H1 (cell line): Measurements from ENCODE around the gene MTX3. TPM values are rescaled to one million over a fixed set of nuclear protein-coding genes. Genes with fewer than 3 reads are reported as not detected.

Experiments
- PHF8 ChIP-seq: fragments of 200-600 bp; sonication (generic); conservative IDR thresholded peaks from 2 replicates; pipeline ENCODE4 v1.7.1; 2012; ENCODE audit warnings: low read depth, mild to moderate bottlenecking, inconsistent platforms, low read length, moderate library complexity
- RAD21 ChIP-seq, 2 experiments: IDR thresholded peaks in 1 of 2; conservative IDR thresholded peaks in 1 of 2; 2 replicates each; pipeline ENCODE4 v1.6.1; 2011; ENCODE audit warnings: low read depth in 2 of 2, low read length in 2 of 2, improper control_type of control experiment in 1 of 2, inconsistent platforms in 1 of 2, mild to moderate bottlenecking in 1 of 2, moderate library complexity in 1 of 2
- SIRT6 ChIP-seq: IDR thresholded peaks from one replicate; pipeline ENCODE4 v1.7.1; 2012; ENCODE audit warnings: low read length, inconsistent platforms
- TAF1 ChIP-seq: IDR thresholded peaks from 2 replicates; pipeline ENCODE4 v1.6.1; 2011; ENCODE audit warnings: mild to moderate bottlenecking, low read depth, low read length
- polyA plus RNA-seq, 7 experiments: library from polyadenylated mRNA; depleted of rRNA in 3 of 7; stranded (reverse) in 5 of 7; unstranded in 2 of 7; fragments of >200 nt in 5 of 7; fragments of 200-250 nt in 2 of 7; gene quantifications; 1 replicate in 5 of 7; 2 replicates in 1 of 7; 4 replicates in 1 of 7; pipeline versions ENCODE4 v1.2.1 to v1.2.3, GENCODE V29; 2011 to 2013; ENCODE audit warnings: missing spikeins in 2 of 7, mixed read lengths in 2 of 7
- total RNA-seq: library from RNA; stranded (reverse); fragmentation: NEBNext Ultra II Directional; extraction: Animal tissue kit (Norgen Biotek cat#: 25700); gene quantifications from 2 replicates; pipeline ENCODE4 v1.2.1, GENCODE V29; 2021
- TF ChIP-seq, protein P1 (sequence below): fragments of 300-600 bp; sonication (generic); IDR thresholded peaks from 2 replicates; pipeline ENCODE4 v1.7.1; 2012; ENCODE audit warnings: low read length, moderate library complexity, mild to moderate bottlenecking, inconsistent platforms; ENCODE audit not compliant: insufficient replicate concordance

The MTX3 gene
- total and polyA plus RNA-seq, 2 of the 8 experiments (the other 6 are each of a cell fraction or from before 2014, with no cell fraction given), result 9.4 to 28.8 TPM

DNA sequence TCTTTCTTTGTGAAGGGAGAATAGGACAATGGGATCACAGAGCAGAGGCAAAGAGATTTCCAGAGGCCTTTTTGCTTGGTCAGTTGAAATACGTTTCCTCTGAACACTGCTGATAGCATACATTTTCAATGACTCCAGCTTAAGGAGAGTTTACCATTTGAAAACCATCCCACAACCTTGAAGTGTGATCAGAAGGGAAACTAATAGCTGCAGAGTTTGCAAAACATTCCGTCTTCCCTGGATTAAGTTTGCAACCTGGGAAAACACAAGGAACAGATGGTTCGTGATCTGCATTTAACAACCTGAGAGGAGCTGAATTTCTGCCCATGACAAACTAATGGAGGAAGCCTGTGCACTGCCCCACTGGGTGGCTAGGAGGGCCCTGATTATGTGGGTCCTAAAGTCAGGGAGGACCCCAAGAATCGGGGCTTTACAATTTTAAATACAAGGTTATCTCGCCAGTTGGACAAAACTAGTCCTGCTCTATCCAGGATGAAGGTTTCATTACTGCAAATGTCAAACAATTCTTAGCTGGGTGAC lies 35.6 kb downstream of the MTX3 start (continued):
- TF ChIP-seq, protein P1, sequence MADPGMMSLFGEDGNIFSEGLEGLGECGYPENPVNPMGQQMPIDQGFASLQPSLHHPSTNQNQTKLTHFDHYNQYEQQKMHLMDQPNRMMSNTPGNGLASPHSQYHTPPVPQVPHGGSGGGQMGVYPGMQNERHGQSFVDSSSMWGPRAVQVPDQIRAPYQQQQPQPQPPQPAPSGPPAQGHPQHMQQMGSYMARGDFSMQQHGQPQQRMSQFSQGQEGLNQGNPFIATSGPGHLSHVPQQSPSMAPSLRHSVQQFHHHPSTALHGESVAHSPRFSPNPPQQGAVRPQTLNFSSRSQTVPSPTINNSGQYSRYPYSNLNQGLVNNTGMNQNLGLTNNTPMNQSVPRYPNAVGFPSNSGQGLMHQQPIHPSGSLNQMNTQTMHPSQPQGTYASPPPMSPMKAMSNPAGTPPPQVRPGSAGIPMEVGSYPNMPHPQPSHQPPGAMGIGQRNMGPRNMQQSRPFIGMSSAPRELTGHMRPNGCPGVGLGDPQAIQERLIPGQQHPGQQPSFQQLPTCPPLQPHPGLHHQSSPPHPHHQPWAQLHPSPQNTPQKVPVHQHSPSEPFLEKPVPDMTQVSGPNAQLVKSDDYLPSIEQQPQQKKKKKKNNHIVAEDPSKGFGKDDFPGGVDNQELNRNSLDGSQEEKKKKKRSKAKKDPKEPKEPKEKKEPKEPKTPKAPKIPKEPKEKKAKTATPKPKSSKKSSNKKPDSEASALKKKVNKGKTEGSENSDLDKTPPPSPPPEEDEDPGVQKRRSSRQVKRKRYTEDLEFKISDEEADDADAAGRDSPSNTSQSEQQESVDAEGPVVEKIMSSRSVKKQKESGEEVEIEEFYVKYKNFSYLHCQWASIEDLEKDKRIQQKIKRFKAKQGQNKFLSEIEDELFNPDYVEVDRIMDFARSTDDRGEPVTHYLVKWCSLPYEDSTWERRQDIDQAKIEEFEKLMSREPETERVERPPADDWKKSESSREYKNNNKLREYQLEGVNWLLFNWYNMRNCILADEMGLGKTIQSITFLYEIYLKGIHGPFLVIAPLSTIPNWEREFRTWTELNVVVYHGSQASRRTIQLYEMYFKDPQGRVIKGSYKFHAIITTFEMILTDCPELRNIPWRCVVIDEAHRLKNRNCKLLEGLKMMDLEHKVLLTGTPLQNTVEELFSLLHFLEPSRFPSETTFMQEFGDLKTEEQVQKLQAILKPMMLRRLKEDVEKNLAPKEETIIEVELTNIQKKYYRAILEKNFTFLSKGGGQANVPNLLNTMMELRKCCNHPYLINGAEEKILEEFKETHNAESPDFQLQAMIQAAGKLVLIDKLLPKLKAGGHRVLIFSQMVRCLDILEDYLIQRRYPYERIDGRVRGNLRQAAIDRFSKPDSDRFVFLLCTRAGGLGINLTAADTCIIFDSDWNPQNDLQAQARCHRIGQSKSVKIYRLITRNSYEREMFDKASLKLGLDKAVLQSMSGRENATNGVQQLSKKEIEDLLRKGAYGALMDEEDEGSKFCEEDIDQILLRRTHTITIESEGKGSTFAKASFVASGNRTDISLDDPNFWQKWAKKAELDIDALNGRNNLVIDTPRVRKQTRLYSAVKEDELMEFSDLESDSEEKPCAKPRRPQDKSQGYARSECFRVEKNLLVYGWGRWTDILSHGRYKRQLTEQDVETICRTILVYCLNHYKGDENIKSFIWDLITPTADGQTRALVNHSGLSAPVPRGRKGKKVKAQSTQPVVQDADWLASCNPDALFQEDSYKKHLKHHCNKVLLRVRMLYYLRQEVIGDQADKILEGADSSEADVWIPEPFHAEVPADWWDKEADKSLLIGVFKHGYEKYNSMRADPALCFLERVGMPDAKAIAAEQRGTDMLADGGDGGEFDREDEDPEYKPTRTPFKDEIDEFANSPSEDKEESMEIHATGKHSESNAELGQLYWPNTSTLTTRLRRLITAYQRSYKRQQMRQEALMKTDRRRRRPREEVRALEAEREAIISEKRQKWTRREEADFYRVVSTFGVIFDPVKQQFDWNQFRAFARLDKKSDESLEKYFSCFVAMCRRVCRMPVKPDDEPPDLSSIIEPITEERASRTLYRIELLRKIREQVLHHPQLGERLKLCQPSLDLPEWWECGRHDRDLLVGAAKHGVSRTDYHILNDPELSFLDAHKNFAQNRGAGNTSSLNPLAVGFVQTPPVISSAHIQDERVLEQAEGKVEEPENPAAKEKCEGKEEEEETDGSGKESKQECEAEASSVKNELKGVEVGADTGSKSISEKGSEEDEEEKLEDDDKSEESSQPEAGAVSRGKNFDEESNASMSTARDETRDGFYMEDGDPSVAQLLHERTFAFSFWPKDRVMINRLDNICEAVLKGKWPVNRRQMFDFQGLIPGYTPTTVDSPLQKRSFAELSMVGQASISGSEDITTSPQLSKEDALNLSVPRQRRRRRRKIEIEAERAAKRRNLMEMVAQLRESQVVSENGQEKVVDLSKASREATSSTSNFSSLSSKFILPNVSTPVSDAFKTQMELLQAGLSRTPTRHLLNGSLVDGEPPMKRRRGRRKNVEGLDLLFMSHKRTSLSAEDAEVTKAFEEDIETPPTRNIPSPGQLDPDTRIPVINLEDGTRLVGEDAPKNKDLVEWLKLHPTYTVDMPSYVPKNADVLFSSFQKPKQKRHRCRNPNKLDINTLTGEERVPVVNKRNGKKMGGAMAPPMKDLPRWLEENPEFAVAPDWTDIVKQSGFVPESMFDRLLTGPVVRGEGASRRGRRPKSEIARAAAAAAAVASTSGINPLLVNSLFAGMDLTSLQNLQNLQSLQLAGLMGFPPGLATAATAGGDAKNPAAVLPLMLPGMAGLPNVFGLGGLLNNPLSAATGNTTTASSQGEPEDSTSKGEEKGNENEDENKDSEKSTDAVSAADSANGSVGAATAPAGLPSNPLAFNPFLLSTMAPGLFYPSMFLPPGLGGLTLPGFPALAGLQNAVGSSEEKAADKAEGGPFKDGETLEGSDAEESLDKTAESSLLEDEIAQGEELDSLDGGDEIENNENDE, result no peak
- TF ChIP-seq RAD21 (IDR thresholded peaks at IDR 0.05 in 1 of 2, conservative IDR thresholded peaks at IDR 0.05 in 1 of 2; ENCODE audit: low read depth in 2 of 2, low read length in 2 of 2), result no peak
- no peak for TF ChIP-seq SIRT6
- no peak for TF ChIP-seq TAF1
- no peak for TF ChIP-seq PHF8
